HUES6 (cell line): Measurements from ENCODE around the gene UPK1A.
A peak's percentile ranks its signal among the peaks of the same experiment; 100 is the strongest.

ENCODE experiments used
- H3K27ac ChIP-seq: 2 replicates; pipeline ENCODE4 v1.7.0; 2013; ENCODE audit warnings: low read depth, mild to moderate bottlenecking, low read length, inconsistent platforms
- H3K27me3 ChIP-seq: 2 replicates; pipeline ENCODE4 v1.6.1; 2013; ENCODE audit warnings: low read length; ENCODE audit not compliant: control insufficient read depth, insufficient read depth
- H3K36me3 ChIP-seq: 2 replicates; pipeline ENCODE4 v1.6.1; 2013; ENCODE audit warnings: low read length; ENCODE audit not compliant: control insufficient read depth, insufficient read depth
- H3K4me1 ChIP-seq: 2 replicates; pipeline ENCODE4 v1.6.1; 2013; ENCODE audit warnings: low read length; ENCODE audit not compliant: control insufficient read depth, insufficient read depth
- H3K4me3 ChIP-seq: 2 replicates; pipeline ENCODE4 v1.5.1; 2013; ENCODE audit warnings: low read depth, low read length
- H3K9ac ChIP-seq: one replicate; pipeline ENCODE4 v1.6.1; 2013; ENCODE audit warnings: mild to moderate bottlenecking, low read length
- H3K9me3 ChIP-seq: 2 replicates; pipeline ENCODE4 v1.6.1; 2013; ENCODE audit warnings: low read depth, low read length; ENCODE audit not compliant: control insufficient read depth, insufficient read depth

Gene UPK1A

GRCh38 chr19:35633727-35634440 is 32.4 kb upstream of the UPK1A start:
- peaks cover 5% of the 10 kb centered on the region; the same call in 1 of the 2 replicates for H3K4me1 ChIP-seq
- H3K9me3 ChIP-seq: no peaks in the 10 kb centered on the region
- H3K4me3 ChIP-seq: no peak overlapping the region
- no peaks in the 10 kb centered on the region for H3K27me3 ChIP-seq
- H3K36me3 ChIP-seq: peaks cover 80% of the 10 kb centered on the region
- no peak overlapping the region for H3K9ac ChIP-seq
- H3K27ac ChIP-seq: no peak overlapping the region

- no peak overlapping the region for H3K27ac ChIP-seq
- H3K9me3 ChIP-seq: no peaks in the 10 kb centered on the region
- peaks cover 16% of the 10 kb centered on the region for H3K4me1 ChIP-seq
- H3K36me3 ChIP-seq: peaks cover 66% of the 10 kb centered on the region
- H3K27me3 ChIP-seq: no peaks in the 10 kb centered on the region
- H3K9ac ChIP-seq: no peak overlapping the region
- no peak overlapping the region for H3K4me3 ChIP-seq
Measured at GRCh38 chr19:35636651-35637050, 29.7 kb upstream of the UPK1A start.

- no peak overlapping the region for H3K27ac ChIP-seq
- 0 out of 2 replicates have a peak, but pooled peaks cover 2% of the 10 kb centered on the region for H3K27me3 ChIP-seq
- peaks cover 61% of the 10 kb centered on the region for H3K36me3 ChIP-seq
- no peaks in the 10 kb centered on the region for H3K9me3 ChIP-seq
- H3K4me1 ChIP-seq: peaks cover 20% of the 10 kb centered on the region
- no peak overlapping the region for H3K4me3 ChIP-seq
- no peak overlapping the region for H3K9ac ChIP-seq
Measured at GRCh38 chr19:35637165-35637564, 29.2 kb upstream of the UPK1A start.

GRCh38 chr19:35639321-35639639 is 27.0 kb upstream of the UPK1A start:
- H3K9ac ChIP-seq: no peak overlapping the region
- H3K9me3 ChIP-seq: no peaks in the 10 kb centered on the region
- H3K27me3 ChIP-seq: 0 out of 2 replicates have a peak, but pooled peaks cover 2% of the 10 kb centered on the region
- no peak overlapping the region for H3K4me3 ChIP-seq
- H3K27ac ChIP-seq: no peak overlapping the region
- peaks cover 40% of the 10 kb centered on the region for H3K36me3 ChIP-seq
- peaks cover 33% of the 10 kb centered on the region for H3K4me1 ChIP-seq

- H3K36me3 ChIP-seq: peaks cover 35% of the 10 kb centered on the region
- H3K27me3 ChIP-seq: 0 out of 2 replicates have a peak, but pooled peaks cover 2% of the 10 kb centered on the region
- H3K9me3 ChIP-seq: no peaks in the 10 kb centered on the region
- no peak overlapping the region for H3K27ac ChIP-seq
- H3K4me3 ChIP-seq: no peak overlapping the region
- H3K9ac ChIP-seq: no peak overlapping the region
- peaks cover 33% of the 10 kb centered on the region for H3K4me1 ChIP-seq
Measured at GRCh38 chr19:35639863-35640262, 26.5 kb upstream of the UPK1A start.

GRCh38 chr19:35641515-35642151 is 24.7 kb upstream of the UPK1A start, which contains the start of gene ETV2:
TSS of gene ETV2 (plus strand) at chr19:35641745. CDS start at chr19:35642461, 716 bp downstream.
- no peaks in the 10 kb centered on the region for H3K9me3 ChIP-seq
- peak within 1 kb of the TSS; percentile 39 for H3K4me3 ChIP-seq
- H3K36me3 ChIP-seq: peaks cover 19% of the 10 kb centered on the region
- peaks cover 41% of the 10 kb centered on the region for H3K4me1 ChIP-seq
- H3K27me3 ChIP-seq: peaks cover 8% of the 10 kb centered on the region; the same call in 1 of the 2 replicates
- peak within 1 kb of the TSS; percentile 73; the same call in 1 of the 2 replicates for H3K27ac ChIP-seq
- peak within 1 kb of the TSS; percentile 49 for H3K9ac ChIP-seq

- Histone ChIP-seq H3K9ac (peak overlapping the region; percentile 49), H3K4me3 (peak overlapping the region; percentile 32; the same call in 1 of the 2 replicates), H3K9me3 (no peaks in the 10 kb centered on the region), H3K36me3 (peaks cover 12% of the 10 kb centered on the region), H3K27ac (peak overlapping the region; percentile 73; the same call in 1 of the 2 replicates), H3K4me1 (peaks cover 41% of the 10 kb centered on the region), H3K27me3 (peaks cover 8% of the 10 kb centered on the region; the same call in 1 of the 2 replicates)
Measured at GRCh38 chr19:35642312-35642711, 24.0 kb upstream of the UPK1A start.

GRCh38 chr19:35642798-35643254 is 23.5 kb upstream of the UPK1A start:
- Histone ChIP-seq H3K9ac (peak overlapping the region; percentile 66), H3K4me3 (peak overlapping the region; percentile 69), H3K9me3 (no peaks in the 10 kb centered on the region), H3K4me1 (peaks cover 41% of the 10 kb centered on the region), H3K36me3 (peaks cover 7% of the 10 kb centered on the region), H3K27ac (peak overlapping the region; percentile 69; the same call in 1 of the 2 replicates), H3K27me3 (peaks cover 8% of the 10 kb centered on the region; the same call in 1 of the 2 replicates)

GRCh38 chr19:35643255-35644205 is 22.8 kb upstream of the UPK1A start:
- H3K36me3 ChIP-seq: no peaks in the 10 kb centered on the region
- H3K9ac ChIP-seq: peak overlapping the region; percentile 66
- no peaks in the 10 kb centered on the region for H3K9me3 ChIP-seq
- H3K27me3 ChIP-seq: peaks cover 8% of the 10 kb centered on the region; the same call in 1 of the 2 replicates
- H3K27ac ChIP-seq: peak overlapping the region; percentile 69; the same call in 1 of the 2 replicates
- peak overlapping the region; percentile 69 for H3K4me3 ChIP-seq
- H3K4me1 ChIP-seq: peaks cover 41% of the 10 kb centered on the region

- Histone ChIP-seq H3K4me1 (peaks cover 34% of the 10 kb centered on the region), H3K27me3 (peaks cover 8% of the 10 kb centered on the region; the same call in 1 of the 2 replicates), H3K9me3 (no peaks in the 10 kb centered on the region), H3K4me3 (peak overlapping the region; percentile 69), H3K9ac (peak overlapping the region; percentile 54), H3K36me3 (no peaks in the 10 kb centered on the region), H3K27ac (no peak overlapping the region)
Measured at GRCh38 chr19:35644206-35644986, 21.9 kb upstream of the UPK1A start.
